Hepatocyte (in vitro differentiated cells): Measurements from ENCODE around the gene SLC7A4.

Experiments used
- CTCF ChIP-seq: fragments of 200-600 bp; sonication (generic); IDR thresholded peaks from 2 replicates; pipeline ENCODE4 v1.5.1; 2016; ENCODE audit warnings: antibody characterized with exemption, mild to moderate bottlenecking; ENCODE audit not compliant: poor library complexity
- EZH2 ChIP-seq: fragments of 200-600 bp; sonication (generic); IDR thresholded peaks from 2 replicates; pipeline ENCODE4 v1.6.1; 2016; ENCODE audit warnings: antibody characterized with exemption, mild to moderate bottlenecking, borderline replicate concordance

DNA sequence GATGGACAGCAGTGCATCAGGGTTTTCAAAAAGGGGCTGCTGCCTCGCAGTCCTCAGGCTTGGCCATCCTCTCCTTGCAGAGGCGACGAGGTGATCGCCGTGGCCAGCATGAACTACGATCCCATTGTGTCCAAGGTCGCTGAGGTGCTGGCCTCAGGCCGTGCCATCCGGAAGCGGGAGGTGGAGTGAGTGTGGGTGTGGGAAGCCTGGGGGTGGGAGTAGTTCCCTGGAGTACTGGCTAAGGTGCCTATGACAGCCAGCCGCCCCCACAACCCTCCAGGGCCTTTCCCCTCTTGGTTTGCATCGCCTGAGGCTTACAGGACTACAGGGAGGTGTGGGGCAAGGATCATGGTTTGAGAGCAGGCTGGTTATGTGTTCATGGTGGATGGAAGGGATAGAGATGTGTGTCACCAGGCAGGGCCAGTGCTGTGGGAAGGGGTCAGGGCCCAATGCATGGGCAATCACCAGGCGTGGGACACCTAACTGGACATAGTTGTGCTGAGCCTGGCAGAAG, 52.4 kb downstream of the SLC7A4 start:
- TF ChIP-seq CTCF (no peak), EZH2 (no peak)
